A549 treated with CORT108297 at 1 μM for 4 hours (cell line): Measurements from ENCODE around the gene USH1G. TPM values are rescaled to one million over a fixed set of nuclear protein-coding genes. Genes with fewer than 3 reads are reported as not detected.

Experiments
- total RNA-seq: library from RNA; stranded (reverse); fragments of 200-300 nt; extraction: Qiagen RNA extraction; gene quantifications from 5 replicates; pipeline ENCODE4 v1.2.3, GENCODE V29; 2022

Gene USH1G
- total RNA-seq: 0.03 to 0.11 TPM (median 0.08 TPM) in 5 replicates

DNA sequence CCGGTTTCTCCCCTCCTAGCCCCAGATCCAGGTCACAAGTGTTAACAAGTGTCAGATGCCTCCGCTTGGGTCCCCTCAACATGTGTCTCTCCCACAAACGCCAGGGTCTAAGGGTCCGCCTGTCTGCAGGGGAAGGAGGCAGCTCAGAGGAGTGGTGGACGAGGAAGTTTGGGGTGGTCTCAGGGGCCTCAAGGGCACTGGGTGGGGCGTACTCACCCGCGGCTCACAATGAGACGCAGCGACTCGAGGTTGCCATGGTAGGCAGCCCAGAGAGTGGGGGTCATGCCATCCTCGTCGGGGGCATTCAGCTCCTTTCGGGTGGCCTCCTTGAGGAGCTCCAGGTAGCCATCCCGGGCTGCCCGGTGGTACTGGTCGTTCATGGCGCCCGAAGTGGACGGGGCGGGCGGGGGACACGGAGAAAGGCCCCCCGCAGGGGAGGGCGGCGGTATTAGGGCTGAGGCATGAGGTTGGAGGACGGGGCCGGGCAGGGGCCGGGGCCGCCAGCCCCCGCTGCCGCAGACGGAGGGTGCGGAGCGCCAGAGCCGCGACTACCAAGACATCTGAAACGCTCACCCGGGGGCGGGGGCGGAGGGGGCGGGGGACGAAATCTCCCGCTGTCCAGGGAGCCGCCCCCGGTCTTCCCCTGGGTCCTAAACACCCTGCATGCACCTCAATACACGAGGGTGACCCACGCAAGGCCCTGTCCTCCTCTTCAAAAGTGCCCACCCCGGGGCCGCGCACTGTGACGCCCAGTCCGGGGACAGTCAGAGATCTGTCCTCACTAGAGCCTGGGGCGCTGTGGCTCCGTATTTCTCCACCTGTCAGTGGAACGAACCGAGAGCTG lies at the start of gene USH1G:
Gene USH1G (minus strand): TSS at position 562 of the 844 bp plus-strand sequence. CDS start 182 bp downstream, at position 380.

DNA sequence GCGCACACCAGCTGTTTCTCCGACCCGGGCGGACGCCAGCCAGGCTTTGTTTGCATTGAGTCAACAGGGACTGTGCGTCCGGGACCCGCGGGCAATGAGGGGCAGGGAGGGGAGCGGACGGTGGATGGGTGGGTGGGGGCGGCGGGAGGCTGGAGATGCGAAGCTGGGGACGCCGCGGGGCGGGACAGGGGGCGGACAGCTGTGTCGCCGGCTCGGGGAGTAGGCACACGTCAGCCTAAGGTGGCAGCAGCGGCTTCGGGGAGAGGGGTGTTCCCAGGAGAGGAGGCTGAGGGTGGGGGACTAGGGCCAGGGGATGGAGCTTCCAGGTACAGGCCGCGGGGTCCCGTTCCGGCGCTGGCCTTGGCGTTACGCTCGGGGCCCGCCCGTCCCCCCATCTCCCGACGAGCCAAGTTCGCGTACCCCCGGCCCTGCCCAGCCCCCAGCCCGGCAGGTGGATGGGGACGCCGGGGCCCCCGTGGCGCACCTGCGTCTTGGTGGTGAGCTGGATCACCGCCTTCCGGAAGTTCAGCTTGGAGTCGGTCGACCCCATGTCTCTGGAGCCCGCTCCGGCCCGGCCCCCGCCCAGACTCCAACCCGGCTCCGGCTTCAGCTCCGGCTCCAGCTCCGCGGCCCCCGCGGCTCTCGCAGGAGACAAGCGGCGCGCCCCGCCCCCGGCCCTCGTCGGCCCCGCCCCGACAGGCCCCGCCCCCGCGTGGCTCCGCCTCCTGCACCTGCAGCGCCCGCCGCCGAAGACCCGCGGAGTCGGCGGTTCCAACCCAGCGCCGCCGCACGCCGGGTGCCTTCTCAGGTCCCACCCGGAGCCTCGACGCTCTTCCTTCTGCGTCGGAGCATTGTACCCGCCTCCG lies 49.3 kb upstream of the USH1G start, which contains the start of gene HID1:
Gene HID1 (minus strand): TSS at position 653 of the 866 bp plus-strand sequence. CDS start 103 bp downstream, at position 550.

DNA sequence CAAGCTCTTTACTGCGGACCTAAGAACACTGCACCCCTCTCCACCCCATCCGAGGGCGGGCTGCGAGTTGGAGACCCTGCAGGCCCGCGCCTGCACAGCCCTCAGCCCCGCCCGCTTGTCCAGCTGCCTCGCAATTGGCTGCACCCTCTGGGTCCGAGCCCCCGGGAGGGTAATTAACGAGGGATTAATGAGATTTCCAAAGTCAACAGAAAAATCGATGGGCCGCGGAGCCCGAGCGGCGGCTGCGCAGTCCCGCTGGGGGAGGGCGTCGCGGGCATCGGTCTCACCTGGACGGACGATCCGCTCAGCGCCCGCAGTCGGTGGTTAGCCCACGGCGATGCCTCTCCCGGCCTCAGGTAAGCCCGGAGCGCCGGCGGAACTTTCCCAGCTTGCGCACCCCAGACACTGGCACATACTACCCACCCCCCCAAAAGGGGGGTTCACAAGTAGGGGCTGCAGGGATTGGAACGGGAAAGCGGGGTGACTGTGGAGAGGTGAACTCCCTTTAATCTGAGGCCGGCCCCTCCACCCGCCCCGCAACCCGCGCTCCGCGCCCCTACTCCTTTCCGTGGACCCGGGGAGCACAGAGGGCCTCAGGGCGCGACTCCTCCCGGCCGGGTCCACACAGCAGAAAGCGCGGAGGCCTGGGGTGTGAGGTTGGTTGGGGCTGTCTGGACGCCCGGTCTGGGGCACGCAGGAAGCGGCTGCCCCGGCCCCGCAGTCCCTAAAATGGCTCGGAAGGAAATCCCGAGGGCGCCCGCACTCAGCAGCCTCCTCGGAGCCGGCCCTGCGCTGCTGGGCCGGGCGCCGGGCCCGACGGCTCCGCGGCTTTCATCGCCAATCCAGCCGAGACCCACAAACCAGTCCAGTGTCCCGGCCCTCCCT lies 12.8 kb upstream of the USH1G start, which contains the start of gene OTOP3:
Gene OTOP3 (plus strand): TSS at position 314 of the 885 bp plus-strand sequence. CDS start 24 bp downstream, at position 338.

DNA sequence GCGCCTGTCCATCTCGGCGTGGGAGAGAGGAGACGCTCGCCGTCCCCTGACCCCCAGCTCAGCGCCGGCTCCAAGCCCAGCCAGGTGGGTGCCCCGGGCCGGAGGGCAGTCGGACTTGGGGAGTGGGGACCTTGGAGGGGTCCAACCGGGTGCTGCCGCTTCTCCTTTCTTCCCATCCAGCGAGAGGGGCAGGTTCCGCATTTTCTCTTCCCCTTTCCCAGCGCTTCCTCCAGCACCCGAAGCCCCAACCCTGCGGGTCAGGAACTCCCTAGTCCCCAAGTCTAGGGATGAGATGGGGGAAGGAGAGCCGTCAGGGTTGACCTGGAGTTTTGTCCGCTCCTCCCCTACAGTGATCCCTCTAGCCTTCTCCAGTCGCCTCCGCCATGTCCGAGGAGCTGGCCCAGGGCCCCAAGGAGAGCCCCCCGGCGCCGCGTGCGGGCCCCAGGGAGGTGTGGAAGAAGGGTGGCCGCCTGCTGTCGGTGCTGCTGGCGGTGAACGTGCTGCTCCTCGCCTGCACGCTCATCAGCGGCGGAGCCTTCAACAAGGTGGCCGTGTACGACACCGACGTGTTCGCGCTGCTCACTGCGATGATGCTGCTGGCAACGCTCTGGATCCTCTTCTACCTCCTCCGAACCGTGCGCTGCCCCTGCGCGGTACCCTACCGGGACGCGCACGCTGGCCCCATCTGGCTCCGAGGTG lies 1.3 kb upstream of the USH1G start, which contains the start of gene OTOP2:
Gene OTOP2 (plus strand): TSS at position 24 of the 699 bp plus-strand sequence. CDS start 360 bp downstream, at position 384.

DNA sequence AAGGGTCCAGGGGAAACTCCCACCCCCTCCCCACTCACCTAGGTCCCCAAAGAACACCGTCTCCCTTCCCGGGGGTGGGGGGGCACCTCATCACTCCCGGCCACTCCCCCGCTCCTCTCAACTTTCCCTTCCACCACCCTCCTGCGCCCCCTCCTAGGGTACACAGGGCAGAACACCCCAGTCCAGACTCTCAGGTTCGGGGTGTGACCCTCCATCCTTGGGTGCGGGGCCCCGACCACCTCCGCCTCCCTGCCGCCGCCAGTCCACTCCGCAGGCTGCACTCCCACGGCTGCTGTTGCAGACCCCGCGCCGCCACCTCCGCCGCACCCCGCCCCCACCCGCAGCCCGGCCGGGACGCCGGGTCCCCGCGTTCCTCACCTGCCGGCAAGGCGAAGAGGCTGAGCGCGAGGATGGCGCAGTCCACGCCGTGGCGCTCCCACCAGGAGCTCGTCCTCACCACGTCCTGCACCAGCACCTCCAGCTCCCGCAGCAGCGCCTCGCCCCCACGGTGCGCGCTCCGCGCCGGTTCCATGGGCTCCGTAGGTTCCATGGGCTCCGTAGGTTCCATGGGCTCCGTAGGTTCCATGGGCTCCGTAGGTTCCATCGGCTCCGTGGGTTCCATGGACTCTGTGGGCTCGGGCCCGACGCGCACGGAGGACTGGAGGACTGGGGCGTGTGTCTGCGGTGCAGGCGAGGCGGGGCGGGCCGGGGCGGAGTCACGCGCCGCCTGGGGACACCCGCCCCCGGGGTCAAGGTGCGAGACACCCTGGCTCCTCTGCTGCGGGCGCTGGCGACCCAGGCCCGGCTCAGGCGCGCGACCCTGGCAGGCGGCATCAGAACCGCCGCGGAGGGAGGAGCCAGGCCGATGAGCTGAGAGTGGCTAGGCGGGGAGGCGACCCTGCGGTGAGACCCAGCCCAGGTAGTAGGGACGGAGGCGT lies 29.8 kb downstream of the USH1G start, which contains the start of gene FADS6:
Gene FADS6 (minus strand): TSS at position 660 of the 938 bp plus-strand sequence. CDS start 38 bp downstream, at position 622.

DNA sequence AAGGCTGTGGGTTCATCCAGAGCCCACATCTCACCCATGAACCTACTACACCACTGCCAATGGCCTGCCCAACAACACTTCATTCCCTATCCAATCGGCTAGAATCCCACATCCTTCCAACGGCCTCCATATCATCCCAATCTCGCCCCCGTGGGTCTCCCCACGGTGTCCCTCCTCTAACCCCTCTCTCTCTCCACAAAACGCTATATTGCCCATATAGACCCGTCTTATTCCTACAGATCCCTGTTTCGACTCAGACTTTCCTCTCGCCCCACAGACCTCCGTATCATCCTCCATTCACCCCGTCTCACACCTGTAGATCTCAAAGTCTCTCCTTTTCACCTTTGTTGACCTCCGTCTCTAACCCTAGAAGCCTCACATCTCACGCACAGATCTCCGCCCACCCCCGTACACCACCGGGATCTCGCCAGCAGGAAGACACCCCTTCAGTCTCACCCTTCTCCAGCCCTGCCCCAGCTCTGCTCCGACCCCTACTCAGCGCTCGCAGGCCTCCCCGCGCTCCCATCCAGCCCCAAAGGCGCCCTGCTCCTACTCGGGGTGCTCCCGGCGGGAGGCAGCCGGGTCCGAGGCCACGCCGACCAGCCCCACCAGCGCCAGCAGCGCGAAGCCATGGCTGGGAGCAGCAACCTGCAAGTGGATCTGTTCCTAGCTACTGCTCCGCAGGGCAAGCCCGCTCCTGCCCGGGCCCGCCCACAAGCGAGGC lies 50.6 kb downstream of the USH1G start, which contains the start of gene FDXR:
Gene FDXR (minus strand): TSS at position 682 of the 724 bp plus-strand sequence. CDS start 50 bp downstream, at position 632.

Other genes with a start within 250 kb of the USH1G start
- gene CD300LF, start 210.3 kb downstream of the USH1G start, total RNA-seq: not detected in 5 replicates
- 0.87 to 1.7 TPM (median 1.2 TPM) in 5 replicates for gene RAB37, start 186.0 kb downstream of the USH1G start, total RNA-seq
- 35.3 to 45.9 TPM (median 44.4 TPM) in 5 replicates for gene NHERF1, start 174.6 kb downstream of the USH1G start, total RNA-seq
- 52.9 to 62.5 TPM (median 57.2 TPM) in 5 replicates for gene NAT9, start 146.9 kb downstream of the USH1G start, total RNA-seq
- 0.07 to 0.61 TPM (median 0.24 TPM) in 5 replicates for gene GRIN2C, start 63.4 kb downstream of the USH1G start, total RNA-seq
- 48.6 to 77.1 TPM (median 65.5 TPM) in 5 replicates for gene FDXR, start 50.3 kb downstream of the USH1G start, total RNA-seq
- 0.06 to 0.12 TPM in 2 of 5 replicates, not detected in the others for gene FADS6, start 29.6 kb downstream of the USH1G start, total RNA-seq
- gene OTOP2, start 1.0 kb upstream of the USH1G start, total RNA-seq: 0.05 to 0.08 TPM (median 0.05 TPM) in 4 of 5 replicates, not detected in the other
- 0.05 TPM in 1 of 5 replicates, not detected in the others for gene OTOP3, start 12.6 kb upstream of the USH1G start, total RNA-seq
- 6.0 to 9.9 TPM (median 9.0 TPM) in 5 replicates for gene HID1, start 49.5 kb upstream of the USH1G start, total RNA-seq
- 37.1 to 57.1 TPM (median 52.4 TPM) in 5 replicates for gene CDR2L, start 64.4 kb upstream of the USH1G start, total RNA-seq
- 76.4 to 81.8 TPM (median 77.9 TPM) in 5 replicates for gene MRPL58, start 89.4 kb upstream of the USH1G start, total RNA-seq
- 451 to 583 TPM (median 485 TPM) in 5 replicates for gene ATP5PD, start 123.7 kb upstream of the USH1G start, total RNA-seq
- gene KCTD2, start 124.0 kb upstream of the USH1G start, total RNA-seq: 27.7 to 31.5 TPM (median 29.5 TPM) in 5 replicates
- 18.6 to 35.9 TPM (median 32.2 TPM) in 5 replicates for gene SLC16A5, start 164.7 kb upstream of the USH1G start, total RNA-seq
- 17.3 to 22.0 TPM (median 18.5 TPM) in 5 replicates for gene ARMC7, start 186.7 kb upstream of the USH1G start, total RNA-seq
- gene NT5C, start 208.5 kb upstream of the USH1G start, total RNA-seq: 73.4 to 135 TPM (median 133 TPM) in 5 replicates
- gene JPT1, start 231.3 kb upstream of the USH1G start, total RNA-seq: 762 to 868 TPM (median 811 TPM) in 5 replicates